Activated CD4-positive, alpha-beta T cell treated with anti-CD3 and anti-CD28 coated beads, Interleukin-2, amount 10 ng/mL, durations not matched to agents 7 days and 5 days (primary cell): ENCODE data around the gene CACNA1A. TPM values are rescaled to one million over a fixed set of nuclear protein-coding genes. Genes with fewer than 3 reads are reported as not detected.

Experiments
- CTCF ChIA-PET: fragments of 350-600 bp; sonication (Branson Sonifier 250); formaldehyde crosslinking; loops from one replicate; lab custom pipeline; 2021; ENCODE audit warnings: antibody characterized with exemption; lab: Charles Lee
- POLR2A ChIA-PET: fragments of 350-600 bp; sonication (Branson Sonifier 250); formaldehyde crosslinking; loops from one replicate; lab custom pipeline; 2021; ENCODE audit warnings: antibody characterized with exemption; lab: Charles Lee
- DNase-seq: peaks from one replicate; pipeline ENCODE4 v3.0.0-alpha.2; 2020
- H3K27ac Mint-ChIP-seq: one replicate; pipeline ENCODE4 v1.8.0; 2021; ENCODE audit warnings: mild to moderate bottlenecking, moderate library complexity, mixed read lengths
- H3K27me3 Mint-ChIP-seq: one replicate; pipeline ENCODE4 v1.8.0; 2021; ENCODE audit warnings: mixed read lengths
- H3K36me3 Mint-ChIP-seq: one replicate; pipeline ENCODE4 v1.8.0; 2021; ENCODE audit warnings: low read depth, mixed read lengths
- H3K4me1 Mint-ChIP-seq: one replicate; pipeline ENCODE4 v1.8.0; 2021; ENCODE audit warnings: mixed read lengths
- H3K4me3 Mint-ChIP-seq: one replicate; pipeline ENCODE4 v1.8.0; 2021; ENCODE audit warnings: mild to moderate bottlenecking, moderate library complexity, mixed read lengths
- H3K9me3 Mint-ChIP-seq: one replicate; pipeline ENCODE4 v1.8.0; 2021; ENCODE audit warnings: mixed read lengths
- total RNA-seq, 2 experiments: library from RNA; stranded (reverse); gene quantifications; one replicate each; pipeline ENCODE4 v1.2.3, GENCODE V29; 2021

Gene CACNA1A
- total RNA-seq, 2 experiments from 2014 or later: 0.82 to 1.3 TPM

DNA sequence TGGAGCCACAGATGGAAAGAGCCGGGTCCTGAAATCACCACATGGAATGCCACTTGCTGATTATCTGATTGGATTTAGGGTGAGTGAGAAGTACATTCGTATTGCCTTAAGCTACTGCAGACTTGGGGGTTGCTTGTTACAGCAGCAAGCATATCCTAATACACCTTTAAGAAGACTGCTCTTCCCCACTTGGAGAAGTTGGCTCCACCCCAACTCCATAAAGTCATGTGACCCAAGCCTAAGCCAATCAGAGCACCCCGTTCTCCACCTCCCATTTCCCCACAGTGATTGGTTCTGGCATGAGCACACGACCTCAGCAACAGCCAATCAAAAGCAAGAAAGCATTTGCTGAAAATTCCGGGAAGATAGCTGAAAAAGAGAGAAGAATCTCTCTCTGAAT lies 23.1 kb downstream of the CACNA1A start:
- ChIA-PET CTCF (interaction anchor here (0.6 kb wide), 1 partner anchor 1202 kb away, joined by 3 read pairs; no protein-coding TSS in a partner anchor), POLR2A (no interaction called here)
- DNase-seq: no peak
- no peaks in the 10 kb centered on the region for H3K36me3 Mint-ChIP-seq
- H3K27ac Mint-ChIP-seq: no peak overlapping the region
- H3K27me3 Mint-ChIP-seq: no peaks in the 10 kb centered on the region
- peaks cover 6% of the 10 kb centered on the region for H3K9me3 Mint-ChIP-seq
- no peaks in the 10 kb centered on the region for H3K4me1 Mint-ChIP-seq
- H3K4me3 Mint-ChIP-seq: no peak overlapping the region

DNA sequence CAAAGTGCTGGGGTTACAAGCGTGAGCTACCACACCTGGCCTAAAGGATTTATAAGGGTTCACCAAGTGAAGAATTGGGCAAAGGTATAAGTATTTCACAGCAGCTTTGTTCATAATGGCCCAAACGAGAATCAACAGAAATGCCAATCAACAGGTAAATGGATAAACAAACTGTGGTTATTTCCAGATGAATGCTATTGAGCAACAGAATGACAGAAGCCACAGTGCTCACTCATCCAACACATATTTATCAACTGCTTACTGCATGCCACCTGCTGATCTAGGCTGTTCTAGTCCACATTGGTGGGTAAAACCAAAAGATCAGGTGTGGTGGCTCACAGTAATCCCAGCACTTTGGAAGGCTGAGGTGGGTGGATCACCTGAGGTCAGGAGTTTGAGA lies 27.7 kb downstream of the CACNA1A start:
- H3K27me3 Mint-ChIP-seq: no peaks in the 10 kb centered on the region
- no peak for DNase-seq
- H3K4me1 Mint-ChIP-seq: no peaks in the 10 kb centered on the region
- peaks cover 33% of the 10 kb centered on the region for H3K9me3 Mint-ChIP-seq
- H3K27ac Mint-ChIP-seq: no peak overlapping the region
- ChIA-PET POLR2A (no interaction called here), CTCF (no interaction called here)
- H3K36me3 Mint-ChIP-seq: no peaks in the 10 kb centered on the region
- no peak overlapping the region for H3K4me3 Mint-ChIP-seq

- Mint-ChIP-seq H3K36me3 (no peaks in the 10 kb centered on the region), H3K4me1 (no peaks in the 10 kb centered on the region), H3K27me3 (no peaks in the 10 kb centered on the region), H3K27ac (no peak overlapping the region), H3K9me3 (peaks cover 26% of the 10 kb centered on the region), H3K4me3 (no peak overlapping the region)
- ChIA-PET CTCF (no interaction called here), POLR2A (no interaction called here)
- no peak for DNase-seq
Observed at GRCh38 chr19:13476071-13476470, 30.2 kb downstream of the CACNA1A start.

DNA sequence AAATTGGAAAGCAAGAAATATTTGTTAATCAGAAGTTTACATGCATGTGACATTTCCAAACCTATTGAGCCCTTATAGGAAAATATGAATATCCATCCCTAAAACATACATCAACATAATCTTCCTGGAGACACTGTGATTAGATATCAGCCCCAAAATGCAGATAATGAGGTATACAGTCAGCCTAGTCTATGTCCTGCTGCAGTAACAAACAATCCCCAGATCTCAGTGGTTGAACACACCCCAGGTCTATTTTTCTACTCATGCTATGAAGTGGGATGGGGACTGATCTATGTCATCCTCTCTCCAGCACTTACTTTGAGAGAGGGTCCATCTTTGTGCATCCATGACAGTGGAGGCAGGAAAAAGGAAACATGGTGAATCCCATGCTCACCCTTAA lies 31.2 kb downstream of the CACNA1A start:
- CTCF ChIA-PET: no interaction called here
- Mint-ChIP-seq H3K36me3 (no peaks in the 10 kb centered on the region), H3K27me3 (no peaks in the 10 kb centered on the region), H3K9me3 (peaks cover 26% of the 10 kb centered on the region), H3K4me3 (no peak overlapping the region), H3K4me1 (no peaks in the 10 kb centered on the region), H3K27ac (no peak overlapping the region)
- DNase-seq: no peak
- POLR2A ChIA-PET: no interaction called here

DNA sequence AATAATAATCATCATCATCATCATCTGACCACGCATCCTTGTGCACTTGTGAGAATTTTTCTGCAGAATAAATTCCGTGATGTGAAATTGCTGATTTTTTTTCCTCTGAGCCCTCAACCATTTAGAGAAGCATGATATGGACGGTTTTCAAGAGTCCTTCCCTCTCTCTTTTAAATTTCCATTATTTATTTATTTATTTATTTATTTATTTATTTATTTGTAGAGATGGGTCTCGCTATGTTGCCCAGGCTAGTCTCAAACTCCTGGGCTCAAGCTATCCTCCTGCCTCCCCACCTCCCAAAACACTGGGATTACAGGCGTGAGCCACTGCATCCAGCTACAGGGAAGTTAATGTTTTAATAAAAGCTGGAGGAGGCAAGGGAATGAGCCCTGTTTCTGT lies 39.6 kb downstream of the CACNA1A start:
- no peak for DNase-seq
- CTCF ChIA-PET: interaction anchor here (0.6 kb wide), 1 partner anchor 102 kb away, joined by 4 read pairs; no protein-coding TSS in a partner anchor
- H3K4me1 Mint-ChIP-seq: no peaks in the 10 kb centered on the region
- no peaks in the 10 kb centered on the region for H3K9me3 Mint-ChIP-seq
- no peak overlapping the region for H3K27ac Mint-ChIP-seq
- H3K36me3 Mint-ChIP-seq: no peaks in the 10 kb centered on the region
- no peaks in the 10 kb centered on the region for H3K27me3 Mint-ChIP-seq
- POLR2A ChIA-PET: no interaction called here
- H3K4me3 Mint-ChIP-seq: no peak overlapping the region

DNA sequence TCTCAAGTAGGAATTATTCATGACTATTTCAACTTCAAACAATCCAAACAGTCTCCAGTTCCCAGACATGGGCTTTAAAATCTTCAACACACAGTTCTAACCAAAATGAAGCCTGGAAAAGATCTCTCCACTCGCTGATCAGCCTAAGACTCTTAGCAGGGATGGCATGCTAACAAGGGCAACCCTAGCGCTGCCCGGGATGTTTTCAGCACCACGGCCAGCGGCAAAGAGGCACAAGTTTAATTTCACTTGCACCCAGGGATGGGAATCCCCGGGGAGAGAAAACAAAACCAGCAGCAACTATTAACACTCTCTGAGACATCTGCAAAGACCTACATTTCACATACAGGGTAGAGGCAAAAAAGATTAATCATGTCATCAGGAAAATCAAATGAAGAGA lies 43.0 kb downstream of the CACNA1A start:
- H3K27me3 Mint-ChIP-seq: no peaks in the 10 kb centered on the region
- DNase-seq: peak; percentile 30
- no peaks in the 10 kb centered on the region for H3K36me3 Mint-ChIP-seq
- H3K27ac Mint-ChIP-seq: no peak overlapping the region
- H3K4me3 Mint-ChIP-seq: no peak overlapping the region
- POLR2A ChIA-PET: no interaction called here
- no peaks in the 10 kb centered on the region for H3K9me3 Mint-ChIP-seq
- H3K4me1 Mint-ChIP-seq: no peaks in the 10 kb centered on the region
- CTCF ChIA-PET: no interaction called here

DNA sequence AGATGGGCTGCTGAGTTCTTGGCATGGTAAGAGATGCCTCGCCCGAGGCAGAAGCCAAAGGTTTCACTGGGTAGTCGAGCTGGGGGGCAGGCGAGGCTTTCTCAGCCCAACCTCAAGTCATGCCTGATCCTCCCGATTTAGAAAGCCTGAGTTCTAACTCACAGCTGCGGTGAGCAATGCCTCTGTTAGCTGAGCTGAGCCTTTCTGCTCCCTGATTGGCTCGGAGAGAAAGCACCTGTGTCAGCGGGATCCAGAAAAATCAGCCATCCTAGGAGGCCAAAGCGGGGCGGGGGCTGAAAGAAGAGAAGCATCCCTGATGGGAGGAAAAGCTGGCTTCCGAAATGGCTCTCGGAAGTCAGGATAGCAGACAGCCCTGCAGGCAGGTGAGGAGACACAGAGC lies 44.7 kb downstream of the CACNA1A start:
- DNase-seq: no peak
- Mint-ChIP-seq H3K4me3 (no peak overlapping the region), H3K36me3 (no peaks in the 10 kb centered on the region), H3K27ac (no peak overlapping the region), H3K9me3 (no peaks in the 10 kb centered on the region), H3K4me1 (no peaks in the 10 kb centered on the region), H3K27me3 (no peaks in the 10 kb centered on the region)
- POLR2A ChIA-PET: no interaction called here
- CTCF ChIA-PET: no interaction called here

DNA sequence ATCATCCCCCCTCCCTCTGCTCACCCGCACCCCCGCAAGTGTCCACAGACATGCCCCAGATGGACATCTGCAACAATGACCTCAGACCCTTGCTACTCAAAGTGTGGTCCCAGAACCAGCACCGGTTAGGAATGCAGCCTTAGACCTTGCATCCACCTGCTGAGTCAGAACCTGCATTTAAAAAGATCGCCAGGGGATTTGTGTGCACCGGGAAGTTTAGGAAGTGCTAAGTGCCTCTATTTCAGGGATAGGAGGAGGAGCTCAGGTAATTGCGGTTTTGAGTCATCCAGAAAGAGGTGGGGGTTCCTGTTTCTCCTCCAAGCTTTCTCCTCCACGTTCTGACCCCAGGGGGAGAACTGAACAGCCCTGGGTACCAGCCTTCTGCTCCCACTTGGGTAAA lies 46.2 kb downstream of the CACNA1A start:
- Mint-ChIP-seq H3K36me3 (no peaks in the 10 kb centered on the region), H3K4me3 (no peak overlapping the region), H3K4me1 (no peaks in the 10 kb centered on the region), H3K27ac (no peak overlapping the region), H3K27me3 (no peaks in the 10 kb centered on the region), H3K9me3 (peaks cover under 1% of the 10 kb centered on the region)
- ChIA-PET CTCF (no interaction called here), POLR2A (no interaction called here)
- DNase-seq: no peak

DNA sequence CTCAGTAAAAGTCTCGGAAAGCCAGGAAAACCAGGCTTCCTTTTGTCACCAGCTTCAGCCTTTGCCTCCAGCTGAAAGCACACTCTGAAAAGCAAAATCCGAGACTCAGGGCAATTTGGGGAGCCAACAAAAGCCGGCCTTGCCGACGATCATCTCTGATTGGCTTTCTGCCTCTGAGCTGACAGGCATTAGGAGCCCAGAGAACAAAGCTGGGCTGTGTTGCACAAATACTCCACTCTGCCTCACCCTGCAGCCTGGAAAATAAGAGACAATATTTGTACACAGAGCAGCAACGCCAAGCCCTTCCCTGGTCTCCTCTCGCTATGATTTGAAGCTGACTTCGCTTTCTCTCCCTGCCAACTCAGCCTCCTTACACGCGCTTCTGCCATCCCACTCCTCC lies 46.9 kb downstream of the CACNA1A start:
- H3K9me3 Mint-ChIP-seq: peaks cover 2% of the 10 kb centered on the region
- DNase-seq: no peak
- H3K4me1 Mint-ChIP-seq: no peaks in the 10 kb centered on the region
- ChIA-PET POLR2A (no interaction called here), CTCF (no interaction called here)
- H3K27me3 Mint-ChIP-seq: no peaks in the 10 kb centered on the region
- no peak overlapping the region for H3K4me3 Mint-ChIP-seq
- H3K27ac Mint-ChIP-seq: no peak overlapping the region
- H3K36me3 Mint-ChIP-seq: no peaks in the 10 kb centered on the region

GRCh38 chr19:13451434-13451995 lies 54.8 kb downstream of the CACNA1A start:
- no peaks in the 10 kb centered on the region for H3K36me3 Mint-ChIP-seq
- H3K4me3 Mint-ChIP-seq: no peak overlapping the region
- H3K27ac Mint-ChIP-seq: no peak overlapping the region
- ChIA-PET CTCF (interaction anchor here (0.6 kb wide), 1 partner anchor 100 kb away, joined by 3 read pairs; no protein-coding TSS in a partner anchor), POLR2A (no interaction called here)
- no peaks in the 10 kb centered on the region for H3K4me1 Mint-ChIP-seq
- peaks cover 25% of the 10 kb centered on the region for H3K9me3 Mint-ChIP-seq
- H3K27me3 Mint-ChIP-seq: no peaks in the 10 kb centered on the region
- no peak for DNase-seq

DNA sequence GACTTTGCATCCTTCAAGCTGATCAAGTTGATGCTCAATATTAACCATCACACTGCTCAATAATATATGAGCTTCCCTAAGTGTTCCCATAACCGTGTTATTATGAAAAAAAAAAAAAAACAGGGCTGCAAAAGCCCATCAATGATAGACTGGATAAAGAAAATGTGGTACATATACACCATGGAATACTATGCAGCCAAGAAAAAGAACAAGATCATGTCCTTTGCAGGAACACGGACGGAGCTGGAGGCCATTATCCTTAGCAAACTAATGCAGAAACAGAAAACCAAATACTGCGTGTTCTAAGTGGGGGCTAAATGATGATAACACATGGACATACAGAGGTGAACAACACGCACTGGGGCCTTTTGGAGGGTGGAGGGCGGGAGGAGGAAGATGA lies 58.3 kb downstream of the CACNA1A start:
- H3K4me3 Mint-ChIP-seq: no peak overlapping the region
- CTCF ChIA-PET: no interaction called here

GRCh38 chr19:13441810-13442512 lies 64.3 kb downstream of the CACNA1A start:
- peaks cover 8% of the 10 kb centered on the region for H3K9me3 Mint-ChIP-seq
- peak; percentile 61 for DNase-seq
- H3K4me1 Mint-ChIP-seq: no peaks in the 10 kb centered on the region
- no peaks in the 10 kb centered on the region for H3K27me3 Mint-ChIP-seq
- H3K36me3 Mint-ChIP-seq: no peaks in the 10 kb centered on the region
- ChIA-PET POLR2A (no interaction called here), CTCF (interaction anchor here (1.1 kb wide), 1 partner anchor 12 kb away, joined by 3 read pairs; no protein-coding TSS in a partner anchor)
- no peak overlapping the region for H3K27ac Mint-ChIP-seq
- no peak overlapping the region for H3K4me3 Mint-ChIP-seq

More for the DNA sequence above, 58.3 kb downstream of the CACNA1A start:
- Mint-ChIP-seq H3K9me3 (peaks cover 23% of the 10 kb centered on the region), H3K36me3 (no peaks in the 10 kb centered on the region), H3K27ac (no peak overlapping the region), H3K27me3 (no peaks in the 10 kb centered on the region), H3K4me1 (no peaks in the 10 kb centered on the region)
- DNase-seq: no peak
- POLR2A ChIA-PET: no interaction called here

DNA sequence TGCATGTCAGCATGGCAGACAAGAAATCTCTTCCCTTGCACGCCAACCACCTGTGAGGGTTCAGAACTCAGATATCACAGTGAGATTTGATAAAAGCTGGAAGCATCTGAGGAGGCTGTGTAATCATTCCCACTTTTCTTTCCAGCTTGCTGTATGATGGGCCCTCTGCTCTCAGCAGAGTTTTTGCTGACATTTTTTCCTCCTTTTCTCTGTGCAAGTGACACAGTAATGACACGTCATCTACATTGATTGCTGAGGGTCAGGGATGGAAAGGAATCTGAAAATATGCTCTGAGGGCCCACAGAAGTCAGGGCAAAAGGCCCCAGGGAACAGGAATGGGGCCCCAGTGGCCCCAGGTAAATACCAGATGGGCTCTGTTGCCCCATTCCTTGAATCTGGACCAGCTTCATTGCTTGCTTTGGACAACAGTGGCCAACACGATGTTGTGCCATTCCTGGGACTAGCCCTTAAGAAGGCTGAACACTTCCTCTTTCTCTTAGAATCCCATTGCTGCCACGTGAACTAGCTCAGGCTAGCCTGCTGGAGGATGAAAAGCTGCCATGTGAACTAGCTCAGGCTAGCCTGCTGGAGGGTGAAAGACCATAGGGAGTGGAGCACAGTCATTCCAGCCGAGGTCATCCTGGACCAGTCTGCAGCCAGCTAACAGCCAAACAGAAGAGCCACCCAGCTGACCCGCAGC lies 68.2 kb downstream of the CACNA1A start:
- no peak for DNase-seq
- ChIA-PET POLR2A (no interaction called here), CTCF (no interaction called here)
- Mint-ChIP-seq H3K4me3 (no peak overlapping the region), H3K4me1 (no peaks in the 10 kb centered on the region), H3K9me3 (peaks cover 8% of the 10 kb centered on the region), H3K27ac (no peak overlapping the region), H3K27me3 (no peaks in the 10 kb centered on the region), H3K36me3 (no peaks in the 10 kb centered on the region)
